GM18870 (cell line): ENCODE results near the gene LDHB.
"Not testable (repeated sequence)": the region's sequence is repeated elsewhere in the genome, so short reads cannot be mapped to it uniquely, and the experiment has no call there.

Experiments
- ATAC-seq: cut with Tn5 transposase; IDR thresholded peaks from one replicate; pipeline ENCODE4 v1.9.1; 2021; ENCODE audit warnings: moderate library complexity; ENCODE audit not compliant: unreplicated experiment

The LDHB gene

GRCh38 chr12:21662122-21662792, 4.6 kb upstream of the LDHB start:
- no peak for ATAC-seq

GRCh38 chr12:21661396-21662093, 3.9 kb upstream of the LDHB start:
- not testable (repeated sequence) for ATAC-seq

- no peak for ATAC-seq
These were observed 1.7 kb upstream of the LDHB start for GRCh38 chr12:21659383-21659782.

GRCh38 chr12:21656905-21657325, 727 bp downstream of the LDHB start:
- peak; percentile 34 for ATAC-seq

- ATAC-seq: no peak
These were observed 2.1 kb downstream of the LDHB start for GRCh38 chr12:21655591-21655990.

GRCh38 chr12:21651821-21652220, 5.8 kb downstream of the LDHB start:
- no peak for ATAC-seq

GRCh38 chr12:21650997-21651396, 6.6 kb downstream of the LDHB start:
- no peak for ATAC-seq

GRCh38 chr12:21649034-21649433, 8.6 kb downstream of the LDHB start:
- no peak for ATAC-seq

GRCh38 chr12:21648378-21648777, 9.3 kb downstream of the LDHB start:
- ATAC-seq: no peak

- no peak for ATAC-seq
These were observed 10.5 kb downstream of the LDHB start for GRCh38 chr12:21647179-21647578.

GRCh38 chr12:21645041-21645500, 12.6 kb downstream of the LDHB start:
- not testable (repeated sequence) for ATAC-seq

GRCh38 chr12:21644516-21644915, 13.1 kb downstream of the LDHB start:
- no peak for ATAC-seq

GRCh38 chr12:21643758-21644157, 13.9 kb downstream of the LDHB start:
- ATAC-seq: no peak

GRCh38 chr12:21642707-21643389, 14.8 kb downstream of the LDHB start:
- peak; percentile 66 for ATAC-seq

- no peak for ATAC-seq
These were observed 19.4 kb downstream of the LDHB start for GRCh38 chr12:21638054-21638891.

- ATAC-seq: no peak
These were observed 23.4 kb downstream of the LDHB start for GRCh38 chr12:21634245-21634644.

- no peak for ATAC-seq
These were observed 26.3 kb downstream of the LDHB start for GRCh38 chr12:21631367-21631766.

GRCh38 chr12:21627924-21628323, 29.7 kb downstream of the LDHB start:
- ATAC-seq: no peak

- ATAC-seq: no peak
These were observed 39.1 kb downstream of the LDHB start for GRCh38 chr12:21618566-21618965.

GRCh38 chr12:21617030-21617429, 40.6 kb downstream of the LDHB start:
- no peak for ATAC-seq

GRCh38 chr12:21615431-21615830, 42.2 kb downstream of the LDHB start:
- no peak for ATAC-seq
